Skeletal muscle satellite cell (primary cell): ENCODE measurements around the gene ATP11A.

ENCODE experiments used
- H3K27me3 ChIP-seq: 2 replicates; pipeline ENCODE4 v1.7.0; 2013; ENCODE audit warnings: low read length; ENCODE audit not compliant: control insufficient read depth, insufficient read depth
- H3K36me3 ChIP-seq: 2 replicates; pipeline ENCODE4 v1.7.0; 2013; ENCODE audit warnings: mild to moderate bottlenecking, control low read depth, low read length; ENCODE audit not compliant: insufficient read depth
- H3K4me1 ChIP-seq: 2 replicates; pipeline ENCODE4 v1.7.0; 2013; ENCODE audit warnings: low read length; ENCODE audit not compliant: control insufficient read depth, insufficient read depth
- H3K4me2 ChIP-seq: 2 replicates; pipeline ENCODE4 v1.7.0; 2013; ENCODE audit warnings: mild to moderate bottlenecking, low read length
- H3K4me3 ChIP-seq: 2 replicates; pipeline ENCODE4 v1.7.0; 2013; ENCODE audit warnings: low read length
- H3K9ac ChIP-seq: 2 replicates; pipeline ENCODE4 v1.7.0; 2013; ENCODE audit warnings: mild to moderate bottlenecking, low read depth, low read length, moderate library complexity
- H3K9me3 ChIP-seq: replicated peaks from 2 replicates; pipeline ENCODE4 v1.7.0; 2013; ENCODE audit warnings: mild to moderate bottlenecking, control low read depth, low read length

Gene ATP11A

DNA sequence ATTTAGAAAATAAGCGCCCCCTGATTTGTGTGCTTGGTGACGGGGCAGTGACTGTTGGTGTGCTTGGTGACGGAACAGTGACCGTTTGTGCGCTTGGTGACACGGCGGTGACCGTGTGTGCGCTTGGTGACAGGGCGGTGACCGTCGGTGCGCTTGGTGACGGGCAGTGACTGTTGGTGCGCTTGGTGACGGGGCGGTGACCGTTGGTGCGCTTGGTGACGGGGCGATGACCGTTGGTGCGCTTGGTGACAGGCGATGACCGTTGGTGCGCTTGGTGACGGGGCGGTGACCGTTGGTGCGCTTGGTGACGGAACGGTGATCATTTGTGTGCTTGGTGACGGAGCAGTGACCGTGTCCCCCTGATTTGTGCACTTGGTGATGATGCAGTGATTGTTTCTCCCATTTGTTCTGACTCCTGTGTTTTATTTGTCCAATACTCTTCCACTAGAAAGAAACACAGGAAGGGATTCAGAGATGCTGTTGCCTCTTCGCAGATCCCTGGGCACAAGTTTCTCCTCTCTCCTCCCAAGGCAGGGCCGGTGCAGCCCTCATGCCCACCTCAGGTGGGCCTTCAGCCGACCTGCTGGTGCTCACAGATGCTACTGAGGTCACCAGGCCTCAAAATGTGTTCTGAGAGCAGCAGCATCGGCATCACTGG lies 128.3 kb downstream of the ATP11A start:
- Histone ChIP-seq H3K9me3 (no peaks in the 10 kb centered on the region), H3K4me3 (no peak overlapping the region), H3K36me3 (no peaks in the 10 kb centered on the region)

DNA sequence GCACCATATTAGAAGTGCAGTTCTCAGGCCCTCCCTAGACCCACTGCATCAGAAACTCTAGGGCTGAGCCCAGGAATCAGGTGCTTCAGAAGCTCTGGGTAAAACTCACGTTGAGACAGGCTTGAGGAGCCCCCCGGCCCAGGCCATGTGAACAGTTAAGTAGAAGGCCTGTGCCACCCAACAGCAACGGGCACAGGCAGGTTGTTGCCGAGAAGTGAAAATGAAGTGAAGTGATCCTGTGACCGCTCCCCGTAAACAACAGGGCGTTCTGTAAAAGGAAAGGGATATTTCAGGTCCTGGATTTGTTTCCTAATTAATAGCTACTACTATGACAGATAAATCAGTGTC lies 128.8 kb downstream of the ATP11A start:
- Histone ChIP-seq H3K36me3 (no peaks in the 10 kb centered on the region), H3K4me3 (no peak overlapping the region), H3K4me2 (no peak overlapping the region), H3K27me3 (no peaks in the 10 kb centered on the region), H3K4me1 (peaks cover 8% of the 10 kb centered on the region), H3K9ac (no peak overlapping the region), H3K9me3 (no peaks in the 10 kb centered on the region)

More for the DNA sequence above, 128.3 kb downstream of the ATP11A start:
- Histone ChIP-seq H3K27me3 (no peaks in the 10 kb centered on the region), H3K4me1 (peaks cover 8% of the 10 kb centered on the region), H3K4me2 (no peak overlapping the region), H3K9ac (no peak overlapping the region)

DNA sequence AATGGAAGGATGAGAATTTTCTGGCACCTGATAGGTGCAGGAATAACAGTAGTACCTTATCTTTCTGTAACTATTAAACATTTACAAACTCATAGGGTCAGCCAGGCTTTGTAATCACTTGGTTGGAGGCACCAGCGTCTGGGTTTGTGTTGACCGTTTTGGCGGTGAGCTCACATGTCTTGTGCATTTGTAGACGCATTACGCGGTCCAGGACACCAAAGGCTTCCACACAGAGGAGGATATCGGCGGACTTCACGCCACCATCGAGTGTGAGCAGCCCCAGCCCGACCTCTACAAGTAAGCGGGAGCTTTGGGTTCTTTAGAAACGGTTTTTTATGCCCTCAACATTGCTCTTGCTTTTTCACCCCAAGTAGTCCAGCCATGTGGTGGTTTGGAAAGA lies 129.3 kb downstream of the ATP11A start:
- H3K4me1 ChIP-seq = peaks cover 8% of the 10 kb centered on the region
- no peak overlapping the region for H3K4me2 ChIP-seq
- no peak overlapping the region for H3K4me3 ChIP-seq
- H3K9me3 ChIP-seq = no peaks in the 10 kb centered on the region
- H3K27me3 ChIP-seq = no peaks in the 10 kb centered on the region
- H3K9ac ChIP-seq = no peak overlapping the region
- no peaks in the 10 kb centered on the region for H3K36me3 ChIP-seq

DNA sequence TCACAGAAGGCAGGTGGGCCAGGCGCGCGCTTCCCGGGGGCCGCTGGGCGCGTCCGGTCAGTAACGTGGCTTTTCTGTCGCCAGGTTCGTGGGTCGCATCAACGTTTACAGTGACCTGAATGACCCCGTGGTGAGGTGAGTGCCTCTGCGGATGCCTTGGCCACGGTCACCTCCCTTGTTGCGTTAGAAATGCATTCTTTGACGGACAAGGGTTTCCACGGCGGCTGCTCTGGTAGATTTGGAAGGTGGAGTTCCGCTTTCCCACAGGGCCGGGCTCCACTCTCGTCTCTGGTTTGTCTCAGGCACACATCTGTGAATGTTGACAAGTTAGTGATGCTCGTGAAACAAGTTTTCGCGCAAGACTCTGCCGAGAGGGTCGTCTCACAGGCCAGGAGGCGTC lies 130.0 kb downstream of the ATP11A start:
- H3K4me1 ChIP-seq = peaks cover 5% of the 10 kb centered on the region
- no peak overlapping the region for H3K9ac ChIP-seq
- H3K4me2 ChIP-seq = no peak overlapping the region
- no peaks in the 10 kb centered on the region for H3K9me3 ChIP-seq
- H3K27me3 ChIP-seq = no peaks in the 10 kb centered on the region
- no peaks in the 10 kb centered on the region for H3K36me3 ChIP-seq
- H3K4me3 ChIP-seq = no peak overlapping the region

DNA sequence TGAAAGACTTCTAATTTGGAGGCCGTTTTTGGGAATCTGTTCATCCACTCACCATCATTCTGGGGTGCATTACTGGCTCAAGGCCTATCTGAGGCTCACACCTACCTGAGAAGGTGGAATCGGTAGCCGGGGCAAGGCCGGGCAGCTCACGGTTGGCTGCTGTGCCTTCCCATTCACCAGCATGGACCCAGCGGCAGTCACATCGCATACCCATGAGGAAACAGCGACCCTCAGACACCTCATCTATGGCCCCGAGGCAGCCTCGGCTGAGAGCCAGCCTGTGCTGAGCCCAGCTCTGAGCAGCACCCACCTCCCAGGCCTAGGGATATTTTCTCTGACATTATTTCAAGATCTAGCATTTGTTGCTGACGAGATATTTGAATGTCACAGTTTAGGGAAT lies 130.5 kb downstream of the ATP11A start:
- Histone ChIP-seq H3K4me1 (peaks cover under 1% of the 10 kb centered on the region), H3K4me3 (no peak overlapping the region), H3K9me3 (no peaks in the 10 kb centered on the region), H3K4me2 (no peak overlapping the region), H3K9ac (no peak overlapping the region), H3K36me3 (no peaks in the 10 kb centered on the region), H3K27me3 (no peaks in the 10 kb centered on the region)

DNA sequence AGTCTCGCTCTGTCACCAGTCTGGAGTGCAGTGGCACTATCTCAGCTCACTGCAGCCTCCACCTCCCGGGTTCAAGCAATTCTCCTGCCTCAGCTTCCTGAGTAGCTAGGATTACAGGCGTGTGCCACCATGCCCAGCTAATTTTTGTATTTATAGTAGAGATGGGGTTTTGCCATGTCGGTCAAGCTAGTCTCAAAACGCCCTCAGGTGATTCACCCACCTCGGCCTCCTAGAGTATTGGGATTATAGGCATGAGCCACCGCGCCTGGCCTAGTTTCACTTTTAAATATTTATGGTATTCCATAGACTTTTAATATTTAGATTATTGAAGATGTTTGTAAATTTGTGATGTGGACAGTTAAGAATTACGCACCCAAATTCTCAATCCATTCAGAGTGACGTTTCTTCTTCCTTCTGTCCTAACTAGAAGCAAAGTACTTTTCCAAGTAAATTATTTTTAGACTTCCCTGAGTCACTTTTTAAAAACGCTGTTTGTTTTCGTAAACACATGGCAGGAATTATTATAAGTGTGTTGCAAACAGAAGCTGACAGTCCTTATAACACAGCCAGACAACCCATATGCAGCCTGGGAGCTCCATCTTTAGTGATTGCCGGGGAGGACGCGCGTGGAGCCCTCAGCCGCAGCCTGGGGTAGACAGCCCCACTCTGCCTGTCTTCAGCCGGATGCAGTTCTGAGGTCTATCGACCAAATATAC lies 131.7 kb downstream of the ATP11A start:
- H3K4me2 ChIP-seq = no peak overlapping the region
- H3K9ac ChIP-seq = no peak overlapping the region
- no peaks in the 10 kb centered on the region for H3K4me1 ChIP-seq
- no peaks in the 10 kb centered on the region for H3K27me3 ChIP-seq
- no peaks in the 10 kb centered on the region for H3K9me3 ChIP-seq
- H3K4me3 ChIP-seq = no peak overlapping the region
- no peaks in the 10 kb centered on the region for H3K36me3 ChIP-seq

DNA sequence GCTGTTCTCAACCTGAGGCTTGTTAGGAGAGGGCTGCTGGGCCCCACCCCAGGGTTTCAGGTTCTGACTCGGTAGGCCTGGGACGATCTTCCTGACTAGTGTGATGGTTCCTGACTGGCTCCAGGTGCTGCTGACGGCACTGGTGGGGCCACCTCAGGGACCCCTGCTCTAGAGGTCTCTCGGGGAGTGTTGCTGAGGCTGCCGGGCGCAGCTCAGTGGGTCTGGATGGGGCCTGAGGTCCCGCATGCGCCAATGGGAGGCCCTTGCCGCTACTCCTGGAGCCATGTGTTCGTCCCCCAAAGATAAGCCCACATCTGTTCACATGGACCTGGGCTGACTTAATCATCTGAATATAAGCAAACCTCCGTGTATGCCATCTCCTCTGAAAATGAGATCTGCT lies 133.0 kb downstream of the ATP11A start:
- H3K4me2 ChIP-seq = no peak overlapping the region
- no peak overlapping the region for H3K4me3 ChIP-seq
- H3K9me3 ChIP-seq = no peaks in the 10 kb centered on the region
- H3K27me3 ChIP-seq = no peaks in the 10 kb centered on the region
- H3K9ac ChIP-seq = no peak overlapping the region
- H3K36me3 ChIP-seq = no peaks in the 10 kb centered on the region
- no peaks in the 10 kb centered on the region for H3K4me1 ChIP-seq

DNA sequence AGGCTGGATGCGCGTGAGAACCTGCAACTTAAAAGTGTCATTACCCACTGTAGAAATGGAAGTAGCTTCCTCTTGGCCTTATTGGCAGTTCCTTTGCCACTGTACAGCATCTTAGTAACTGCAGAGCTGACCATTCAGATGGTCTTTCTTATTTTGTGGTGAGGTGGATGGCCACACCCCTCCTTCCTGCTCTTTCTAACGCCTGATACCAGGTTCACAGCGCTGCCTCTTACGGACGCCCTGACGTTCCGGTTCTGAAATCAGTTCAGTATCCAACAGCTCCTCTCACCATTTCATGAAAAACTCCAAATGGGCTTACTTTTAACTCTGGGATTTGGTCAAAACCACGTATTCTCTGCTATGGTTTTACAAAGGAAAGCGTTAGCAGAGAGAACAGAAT lies 134.6 kb downstream of the ATP11A start:
- H3K4me2 ChIP-seq = no peak overlapping the region
- no peak overlapping the region for H3K9ac ChIP-seq
- H3K27me3 ChIP-seq = no peaks in the 10 kb centered on the region
- no peaks in the 10 kb centered on the region for H3K36me3 ChIP-seq
- no peaks in the 10 kb centered on the region for H3K9me3 ChIP-seq
- no peaks in the 10 kb centered on the region for H3K4me1 ChIP-seq
- H3K4me3 ChIP-seq = no peak overlapping the region

DNA sequence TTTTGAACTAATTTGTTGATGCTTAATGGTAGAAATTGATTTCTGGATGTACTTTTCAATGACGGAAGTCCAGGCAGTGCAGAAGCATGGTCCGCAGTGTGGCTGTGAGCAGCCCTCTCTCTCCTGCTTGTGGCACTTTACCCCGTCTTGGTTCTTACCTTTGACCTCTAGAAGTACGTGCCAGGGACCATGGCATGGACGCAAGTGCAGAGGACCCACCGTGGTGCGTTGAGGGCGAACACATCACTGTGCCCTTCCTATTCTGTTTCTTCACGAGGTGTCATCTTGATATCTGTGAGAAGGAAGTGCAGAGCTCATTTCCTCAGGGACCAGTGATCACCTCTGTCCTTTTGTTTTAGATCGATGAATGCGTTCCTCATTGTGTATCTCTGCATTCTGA lies 135.2 kb downstream of the ATP11A start:
- no peak overlapping the region for H3K4me3 ChIP-seq
- no peaks in the 10 kb centered on the region for H3K9me3 ChIP-seq
- H3K4me1 ChIP-seq = no peaks in the 10 kb centered on the region
- H3K4me2 ChIP-seq = no peak overlapping the region
- H3K27me3 ChIP-seq = no peaks in the 10 kb centered on the region
- no peaks in the 10 kb centered on the region for H3K36me3 ChIP-seq
- H3K9ac ChIP-seq = no peak overlapping the region

DNA sequence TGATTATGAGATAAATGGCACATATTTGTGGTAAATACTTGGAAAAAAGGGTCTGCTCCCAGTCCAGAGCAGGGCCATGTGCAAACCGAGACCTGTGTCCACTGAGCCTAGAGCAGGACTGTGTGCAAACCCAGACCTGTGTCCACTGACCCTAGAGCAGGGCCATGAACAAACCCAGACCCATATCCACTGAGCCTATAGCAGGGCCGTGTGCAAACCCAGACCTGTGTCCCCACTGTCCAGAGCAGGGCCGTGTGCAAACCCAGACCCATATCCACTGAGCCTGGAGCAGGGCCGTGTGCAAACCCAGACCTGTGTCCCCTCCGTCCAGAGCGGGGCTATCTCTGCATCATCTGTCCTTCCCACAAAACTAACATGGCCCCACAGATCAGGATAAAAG lies 136.0 kb downstream of the ATP11A start:
- H3K4me1 ChIP-seq = no peaks in the 10 kb centered on the region
- H3K9me3 ChIP-seq = no peaks in the 10 kb centered on the region
- H3K4me2 ChIP-seq = no peak overlapping the region
- no peak overlapping the region for H3K4me3 ChIP-seq
- no peaks in the 10 kb centered on the region for H3K36me3 ChIP-seq
- no peaks in the 10 kb centered on the region for H3K27me3 ChIP-seq
- no peak overlapping the region for H3K9ac ChIP-seq

DNA sequence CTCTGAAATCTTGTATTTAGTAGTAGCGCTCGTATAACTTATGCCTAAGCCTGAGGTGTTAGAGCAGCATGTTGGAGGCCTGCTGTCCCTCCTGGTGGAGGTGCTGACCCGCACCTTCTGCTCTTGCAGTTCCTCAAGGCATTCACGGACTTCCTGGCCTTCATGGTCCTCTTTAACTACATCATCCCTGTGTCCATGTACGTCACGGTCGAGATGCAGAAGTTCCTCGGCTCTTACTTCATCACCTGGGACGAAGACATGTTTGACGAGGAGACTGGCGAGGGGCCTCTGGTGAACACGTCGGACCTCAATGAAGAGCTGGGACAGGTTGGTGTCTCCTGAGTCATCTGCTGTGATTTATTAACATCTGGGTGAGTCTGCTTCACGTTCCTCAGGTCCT lies 136.7 kb downstream of the ATP11A start:
- Histone ChIP-seq H3K4me1 (no peaks in the 10 kb centered on the region), H3K9ac (no peak overlapping the region), H3K9me3 (no peaks in the 10 kb centered on the region), H3K4me2 (no peak overlapping the region), H3K36me3 (no peaks in the 10 kb centered on the region), H3K27me3 (no peaks in the 10 kb centered on the region), H3K4me3 (no peak overlapping the region)

DNA sequence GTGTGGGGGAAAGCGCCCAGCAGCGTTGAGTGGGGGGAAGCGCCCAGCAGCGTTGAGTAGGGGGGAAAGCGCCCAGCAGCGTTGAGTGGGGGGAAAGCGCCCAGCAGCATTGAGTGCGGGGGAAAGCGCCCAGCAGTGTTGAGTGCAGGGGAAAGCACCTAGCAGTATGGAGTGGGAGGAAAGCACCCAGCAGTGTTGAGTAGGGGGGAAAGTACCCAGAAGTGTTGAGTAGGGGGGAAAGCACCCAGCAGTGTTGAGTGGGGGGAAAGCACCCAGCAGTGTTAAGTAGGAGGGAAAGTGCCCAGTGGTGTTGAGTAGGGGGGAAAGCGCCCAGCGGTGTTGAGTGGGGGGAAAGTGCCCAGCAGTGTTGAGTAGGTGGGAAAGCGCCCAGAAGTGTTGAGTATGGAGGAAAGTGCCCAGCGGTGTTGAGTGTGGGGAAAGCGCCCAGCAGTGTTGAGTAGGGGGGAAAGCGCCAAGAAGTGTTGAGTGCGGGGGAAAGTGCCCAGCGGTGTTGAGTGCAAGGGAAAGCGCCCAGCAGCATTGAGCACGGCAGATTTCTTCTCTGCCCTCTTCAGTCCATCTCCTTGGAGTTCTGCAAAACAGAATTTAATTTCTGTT lies 138.4 kb downstream of the ATP11A start:
- no peaks in the 10 kb centered on the region for H3K36me3 ChIP-seq
- no peaks in the 10 kb centered on the region for H3K27me3 ChIP-seq
- no peak overlapping the region for H3K9ac ChIP-seq
- no peaks in the 10 kb centered on the region for H3K9me3 ChIP-seq
- H3K4me1 ChIP-seq = no peaks in the 10 kb centered on the region
- H3K4me3 ChIP-seq = no peak overlapping the region
- no peak overlapping the region for H3K4me2 ChIP-seq
